Astrocyte (in vitro differentiated cells and primary cell): Measurements from ENCODE around the gene RGL1. TPM values are rescaled to one million over a fixed set of nuclear protein-coding genes. Genes with fewer than 3 reads are reported as not detected.

Experiments
- total RNA-seq: library from RNA; stranded (reverse); gene quantifications from 2 replicates; pipeline ENCODE4 v1.2.1, GENCODE V29; 2021

The RGL1 gene
- total RNA-seq, 1 donor from 2014 or later = 10.1 TPM

Other genes with a start within 250 kb of the RGL1 start
- gene NCF2, start 214.7 kb upstream of the RGL1 start, total RNA-seq = 4.3 and 4.9 TPM in 2 replicates
- 171 and 180 TPM in 2 replicates for gene ARPC5, start 169.3 kb upstream of the RGL1 start, total RNA-seq
- gene APOBEC4, start 151.8 kb upstream of the RGL1 start, total RNA-seq = not detected in 2 replicates
- 5.4 and 5.8 TPM in 2 replicates for gene COLGALT2, start 232.6 kb downstream of the RGL1 start, total RNA-seq
- 28.0 and 29.3 TPM in 2 replicates for gene TSEN15, start 246.6 kb downstream of the RGL1 start, total RNA-seq